ENCODE results near the gene DNAI2.

DNAI2 gene, protein sequence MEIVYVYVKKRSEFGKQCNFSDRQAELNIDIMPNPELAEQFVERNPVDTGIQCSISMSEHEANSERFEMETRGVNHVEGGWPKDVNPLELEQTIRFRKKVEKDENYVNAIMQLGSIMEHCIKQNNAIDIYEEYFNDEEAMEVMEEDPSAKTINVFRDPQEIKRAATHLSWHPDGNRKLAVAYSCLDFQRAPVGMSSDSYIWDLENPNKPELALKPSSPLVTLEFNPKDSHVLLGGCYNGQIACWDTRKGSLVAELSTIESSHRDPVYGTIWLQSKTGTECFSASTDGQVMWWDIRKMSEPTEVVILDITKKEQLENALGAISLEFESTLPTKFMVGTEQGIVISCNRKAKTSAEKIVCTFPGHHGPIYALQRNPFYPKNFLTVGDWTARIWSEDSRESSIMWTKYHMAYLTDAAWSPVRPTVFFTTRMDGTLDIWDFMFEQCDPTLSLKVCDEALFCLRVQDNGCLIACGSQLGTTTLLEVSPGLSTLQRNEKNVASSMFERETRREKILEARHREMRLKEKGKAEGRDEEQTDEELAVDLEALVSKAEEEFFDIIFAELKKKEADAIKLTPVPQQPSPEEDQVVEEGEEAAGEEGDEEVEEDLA

GRCh38 chr17:74274060-74274708, at the start of gene DNAI2:
DNAI2 (plus strand) TSS chr17:74274234; CDS start chr17:74281818, 7,584 bp downstream.
- H3K4me3 ChIP-seq (ENCODE audit: low read depth, low read length), result no peak within 1 kb of the TSS

GRCh38 chr17:74224959-74225725, 48.9 kb upstream of the DNAI2 start:
- H3K4me3 ChIP-seq (ENCODE audit: low read depth, low read length), result no peak overlapping the region

DNA sequence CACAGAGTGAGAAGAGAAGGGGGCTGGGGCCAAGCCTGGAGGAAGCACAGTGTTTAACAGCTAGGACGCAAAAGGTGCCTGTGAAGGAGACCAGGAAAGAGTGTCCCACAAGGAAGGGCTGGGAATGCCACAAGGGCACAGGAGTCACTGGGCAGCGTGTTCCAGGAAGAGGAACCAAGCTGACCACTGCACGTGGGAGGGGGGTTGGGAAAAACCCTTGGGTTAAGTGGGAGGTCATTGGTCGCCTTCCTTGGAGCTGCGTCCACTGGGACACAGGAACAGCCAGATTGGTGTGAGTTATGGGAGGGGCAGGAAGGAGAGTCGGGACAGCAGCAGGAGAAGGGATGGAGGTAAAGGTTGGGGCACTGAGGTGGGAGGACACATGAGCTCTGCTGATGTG, 47.8 kb upstream of the DNAI2 start:
- no peak overlapping the region for H3K4me3 ChIP-seq (ENCODE audit: low read depth, low read length)

GRCh38 chr17:74227271-74228080, 46.6 kb upstream of the DNAI2 start:
- no peak overlapping the region for H3K4me3 ChIP-seq (ENCODE audit: low read depth, low read length)

- H3K4me3 ChIP-seq (ENCODE audit: low read depth, low read length), result no peak overlapping the region
Observed at GRCh38 chr17:74228306-74228978, 45.6 kb upstream of the DNAI2 start.

GRCh38 chr17:74230896-74231295, 43.1 kb upstream of the DNAI2 start:
- no peak overlapping the region for H3K4me3 ChIP-seq (ENCODE audit: low read depth, low read length)

DNA sequence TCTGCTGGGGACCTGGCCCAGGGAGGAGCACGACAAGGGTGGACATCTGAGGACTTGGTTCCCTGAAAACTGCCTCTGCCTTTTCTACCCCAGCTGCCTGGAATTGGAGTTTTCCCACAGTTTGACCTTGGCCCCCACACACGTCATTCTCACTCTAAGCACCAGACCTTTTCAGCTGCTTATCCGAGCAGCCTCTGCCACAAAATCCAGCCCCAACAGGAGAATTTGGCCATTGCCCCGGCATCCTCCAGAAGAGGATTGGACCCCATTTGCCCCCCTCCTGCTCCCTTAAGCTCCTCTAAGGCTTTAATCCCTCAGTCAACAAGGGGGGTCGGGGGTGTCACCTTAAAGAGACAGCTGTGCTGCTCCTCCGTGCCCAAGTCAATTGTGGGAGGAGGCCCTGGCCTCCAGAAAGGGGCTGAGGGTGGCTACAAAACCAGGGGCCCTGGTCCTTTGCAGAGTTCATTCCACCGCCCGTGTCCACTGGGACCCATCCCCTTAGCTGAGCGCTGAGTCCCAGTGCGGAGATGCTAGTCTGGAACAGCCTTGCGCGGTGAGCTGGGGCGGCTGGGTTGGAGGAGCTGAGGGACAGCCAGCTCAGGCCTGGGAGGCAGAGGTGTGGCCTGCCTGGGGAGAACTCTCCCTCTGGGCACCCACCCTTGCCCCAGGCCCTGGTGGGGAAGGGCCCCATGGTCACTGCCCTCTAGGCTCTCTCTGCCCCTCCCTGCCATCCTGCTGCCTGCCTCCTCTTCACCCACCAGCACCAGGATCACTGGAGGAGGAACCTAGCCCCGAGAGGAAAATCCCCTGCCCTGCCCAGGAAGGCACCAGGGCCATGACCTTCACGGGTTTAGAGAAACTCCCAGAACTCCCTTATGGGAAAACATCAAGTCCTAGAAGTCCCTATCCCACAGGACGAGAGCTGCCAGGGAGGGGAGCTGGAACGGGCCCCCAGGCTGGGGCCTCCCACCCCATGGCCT, 41.8 kb upstream of the DNAI2 start:
- H3K4me3 ChIP-seq (ENCODE audit: low read depth, low read length), result no peak overlapping the region

GRCh38 chr17:74233937-74234336, 40.1 kb upstream of the DNAI2 start:
- H3K4me3 ChIP-seq (ENCODE audit: low read depth, low read length), result no peak overlapping the region

GRCh38 chr17:74234486-74234885, 39.5 kb upstream of the DNAI2 start:
- no peak overlapping the region for H3K4me3 ChIP-seq (ENCODE audit: low read depth, low read length)

DNA sequence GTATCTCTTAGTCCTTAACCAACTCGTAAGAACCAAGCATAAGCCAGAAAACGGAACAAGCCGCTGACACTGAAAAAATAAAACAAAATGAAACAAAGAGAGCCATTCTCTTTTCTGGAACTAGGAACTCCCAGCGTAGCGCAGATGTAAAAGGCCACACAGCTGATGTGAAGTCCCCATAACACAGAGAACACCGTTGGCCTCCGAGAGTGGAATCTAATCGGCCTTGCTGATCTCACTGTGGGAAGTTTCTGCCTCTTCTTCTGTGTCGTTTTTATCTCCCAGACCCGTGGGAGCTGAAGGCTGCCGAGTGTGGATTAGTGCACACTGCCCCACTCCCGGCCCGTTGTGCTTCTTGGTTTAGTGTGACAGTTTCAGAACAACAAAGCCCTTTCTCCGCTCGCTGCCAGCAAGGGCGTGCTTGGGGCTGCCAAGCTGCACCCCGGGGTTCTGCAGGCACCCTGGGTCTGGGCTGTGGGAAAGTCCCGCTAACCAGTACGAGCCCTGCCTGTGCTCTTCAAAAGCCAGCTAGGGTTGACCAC, 38.9 kb upstream of the DNAI2 start:
- H3K4me3 ChIP-seq (ENCODE audit: low read depth, low read length), result no peak overlapping the region

DNA sequence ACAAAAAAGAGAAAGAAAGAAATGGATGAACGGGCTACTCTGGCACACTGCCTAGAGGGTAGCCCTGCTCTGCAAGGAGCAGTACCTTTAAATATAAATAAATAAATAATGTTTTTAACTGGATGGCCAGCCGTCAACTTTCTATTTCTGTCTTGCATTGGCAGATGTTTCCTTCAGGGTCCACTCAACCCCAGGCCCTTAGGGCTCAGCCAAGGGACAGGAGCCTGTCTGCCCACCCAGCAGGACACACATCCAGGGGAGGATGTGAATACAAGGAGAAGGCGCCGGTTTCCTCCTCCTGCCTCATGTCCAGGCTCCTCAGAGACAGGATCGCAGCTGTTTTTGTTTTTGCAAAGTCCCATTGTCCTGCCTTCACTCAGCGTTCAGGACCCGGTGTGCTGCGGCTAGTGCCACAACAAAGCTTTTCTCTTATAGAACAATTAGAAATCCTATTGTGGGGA, 38.1 kb upstream of the DNAI2 start:
- no peak overlapping the region for H3K4me3 ChIP-seq (ENCODE audit: low read depth, low read length)

DNA sequence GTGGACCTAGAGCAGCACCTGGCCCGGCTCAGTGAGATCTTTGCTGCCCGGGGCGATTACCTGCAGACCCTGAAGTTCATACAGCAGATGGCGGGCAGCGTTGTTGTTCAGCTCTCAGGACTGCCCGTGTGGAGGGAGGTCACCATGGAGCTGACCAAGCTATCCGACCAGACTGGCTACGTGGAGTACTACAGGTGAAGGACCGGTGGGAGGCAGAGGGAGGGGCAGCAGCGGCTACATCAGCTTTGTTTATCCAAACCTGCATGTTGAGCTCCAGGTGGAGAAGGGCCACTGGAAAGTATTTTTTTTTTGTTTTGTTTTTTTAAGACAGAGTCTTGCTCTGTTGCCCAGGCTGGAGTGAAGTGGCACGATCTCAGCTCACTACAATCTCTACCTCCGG, 36.7 kb upstream of the DNAI2 start:
- H3K4me3 ChIP-seq (ENCODE audit: low read depth, low read length), result no peak overlapping the region

GRCh38 chr17:74239172-74239571, 34.9 kb upstream of the DNAI2 start:
- H3K4me3 ChIP-seq (ENCODE audit: low read depth, low read length), result no peak overlapping the region

DNA sequence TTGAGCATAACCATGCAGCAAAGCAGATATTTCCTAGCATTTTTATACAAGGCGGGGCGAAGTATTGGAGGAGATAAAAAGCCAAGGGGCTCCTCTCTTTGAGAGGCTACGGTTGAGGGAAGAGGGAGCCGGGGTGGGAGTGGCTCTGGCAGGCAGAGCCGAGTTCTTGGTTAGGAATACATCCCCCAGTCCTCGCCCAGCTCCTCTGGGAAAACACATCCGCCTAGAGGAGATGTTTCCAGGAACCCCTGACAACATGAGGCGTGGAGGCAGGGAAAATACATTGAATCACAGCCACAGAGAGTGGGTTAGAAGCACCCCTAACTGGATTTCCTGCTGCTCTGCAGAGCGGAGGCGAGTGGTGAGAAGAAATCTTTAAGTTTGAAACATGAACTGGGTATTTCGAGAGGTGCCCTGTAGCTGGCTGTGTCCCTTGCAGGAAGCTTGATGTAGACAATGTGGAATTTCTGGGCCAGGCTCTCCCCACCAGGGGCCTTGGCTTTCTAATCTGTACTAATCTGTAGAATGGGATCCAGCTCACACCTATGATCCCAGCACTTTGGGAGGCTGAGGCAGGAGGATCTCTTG, 33.3 kb upstream of the DNAI2 start:
- H3K4me3 ChIP-seq (ENCODE audit: low read depth, low read length), result no peak overlapping the region

DNA sequence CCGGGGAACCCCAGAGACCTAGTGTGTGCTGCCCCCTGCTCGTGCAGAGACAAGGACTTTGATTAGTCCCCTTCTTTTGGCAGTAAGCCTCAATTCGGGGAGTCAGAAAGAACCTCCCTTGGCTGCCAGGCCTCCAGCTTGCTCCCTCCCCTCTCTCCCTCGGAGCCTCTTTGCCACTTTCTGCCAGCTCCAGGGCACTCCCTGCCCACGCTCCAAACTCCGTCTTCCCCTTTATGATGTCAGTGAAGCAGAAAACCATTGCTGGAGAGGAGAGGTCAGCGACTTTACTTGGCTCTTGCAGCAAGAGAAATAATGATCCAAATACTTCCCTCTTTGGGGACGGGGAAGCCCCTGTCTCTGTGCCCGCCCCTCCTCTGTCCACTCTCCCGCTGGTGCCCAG, 32.6 kb upstream of the DNAI2 start:
- no peak overlapping the region for H3K4me3 ChIP-seq (ENCODE audit: low read depth, low read length)

- H3K4me3 ChIP-seq (ENCODE audit: low read depth, low read length), result no peak overlapping the region
Observed at GRCh38 chr17:74241847-74242246, 32.2 kb upstream of the DNAI2 start.

- H3K4me3 ChIP-seq (ENCODE audit: low read depth, low read length), result no peak overlapping the region
Observed at GRCh38 chr17:74243013-74243755, 30.9 kb upstream of the DNAI2 start.
